Activated naive CD8-positive, alpha-beta T cell treated with anti-CD3 and anti-CD28 coated beads for 36 hours (primary cell): ENCODE measurements around the gene HK2. TPM values are rescaled to one million over a fixed set of nuclear protein-coding genes. Genes with fewer than 3 reads are reported as not detected.
"Not testable (repeated sequence)": the region's sequence is repeated elsewhere in the genome, so short reads cannot be mapped to it uniquely, and the experiment has no call there.

Experiments used
- DNase-seq: peaks from one replicate; pipeline ENCODE4 v3.0.0; 2021
- H3K27ac Mint-ChIP-seq: one replicate; pipeline ENCODE4 v1.8.0; 2022; ENCODE audit warnings: mild to moderate bottlenecking, moderate library complexity, mixed read lengths
- H3K27me3 Mint-ChIP-seq: one replicate; pipeline ENCODE4 v1.8.0; 2022; ENCODE audit warnings: mild to moderate bottlenecking, mixed read lengths
- H3K36me3 Mint-ChIP-seq: one replicate; pipeline ENCODE4 v1.8.0; 2021; ENCODE audit warnings: mild to moderate bottlenecking, mixed read lengths
- H3K4me1 Mint-ChIP-seq: one replicate; pipeline ENCODE4 v1.8.0; 2021; ENCODE audit warnings: mixed read lengths
- H3K4me3 Mint-ChIP-seq: one replicate; pipeline ENCODE4 v1.8.0; 2022; ENCODE audit warnings: mild to moderate bottlenecking, moderate library complexity, mixed read lengths
- H3K9me3 Mint-ChIP-seq: one replicate; pipeline ENCODE4 v1.8.0; 2022; ENCODE audit warnings: mixed read lengths
- total RNA-seq, 2 experiments: library from RNA; stranded (reverse); gene quantifications; one replicate each; pipeline ENCODE4 v1.2.3, GENCODE V29; 2021

The HK2 gene
- total RNA-seq: 100 to 1,000 TPM; 101 to 102 TPM

DNA sequence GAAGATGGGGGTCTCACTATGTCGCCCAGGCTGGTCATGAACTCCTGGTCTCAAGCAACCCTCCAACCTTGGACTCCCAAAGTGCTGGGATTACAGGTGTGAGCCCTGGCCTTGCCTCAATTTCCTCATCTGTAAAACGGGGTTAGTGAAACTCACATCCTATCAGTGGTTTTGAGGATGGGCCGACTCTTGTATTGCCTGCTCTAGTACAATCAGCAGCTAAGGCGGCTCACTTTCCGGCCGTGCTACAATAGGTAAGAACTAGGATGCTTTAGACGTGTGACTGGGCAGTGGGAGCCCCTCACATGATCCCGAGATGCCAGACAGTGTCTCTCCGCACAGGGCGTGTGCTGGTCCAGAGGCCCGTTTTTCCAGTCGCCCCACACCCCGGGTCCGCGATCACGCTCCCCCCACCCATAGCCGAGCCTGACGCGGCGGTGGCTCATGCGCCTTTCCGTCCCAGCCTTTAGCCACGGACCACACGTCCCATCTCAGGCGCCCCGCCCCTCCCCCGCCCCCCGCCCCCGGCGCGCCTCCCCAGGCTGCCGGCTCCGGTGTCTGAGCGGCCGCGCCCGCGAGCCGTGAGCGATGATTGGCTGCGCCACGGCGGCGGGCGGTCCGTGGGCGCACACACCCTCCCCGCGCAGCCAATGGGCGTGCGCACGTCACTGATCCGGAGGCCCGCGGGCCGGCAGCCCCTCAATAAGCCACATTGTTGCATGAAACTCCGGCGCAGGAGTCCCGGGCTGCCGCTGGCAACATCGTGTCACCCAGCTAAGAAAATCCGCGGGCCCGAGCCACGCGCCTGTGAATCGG lies at the start of gene HK2:
Gene HK2, plus strand, starts transcription at position 710 of the 816 bp plus-strand sequence. CDS start 454 bp downstream, outside the sequence.
- peaks cover 47% of the 10 kb centered on the region for H3K4me1 Mint-ChIP-seq
- no peaks in the 10 kb centered on the region for H3K27me3 Mint-ChIP-seq
- peak within 1 kb of the TSS; percentile 97 for H3K27ac Mint-ChIP-seq
- H3K9me3 Mint-ChIP-seq: no peaks in the 10 kb centered on the region
- peak; percentile 93 for DNase-seq
- peak within 1 kb of the TSS; percentile 96 for H3K4me3 Mint-ChIP-seq
- H3K36me3 Mint-ChIP-seq: peaks cover 42% of the 10 kb centered on the region

DNA sequence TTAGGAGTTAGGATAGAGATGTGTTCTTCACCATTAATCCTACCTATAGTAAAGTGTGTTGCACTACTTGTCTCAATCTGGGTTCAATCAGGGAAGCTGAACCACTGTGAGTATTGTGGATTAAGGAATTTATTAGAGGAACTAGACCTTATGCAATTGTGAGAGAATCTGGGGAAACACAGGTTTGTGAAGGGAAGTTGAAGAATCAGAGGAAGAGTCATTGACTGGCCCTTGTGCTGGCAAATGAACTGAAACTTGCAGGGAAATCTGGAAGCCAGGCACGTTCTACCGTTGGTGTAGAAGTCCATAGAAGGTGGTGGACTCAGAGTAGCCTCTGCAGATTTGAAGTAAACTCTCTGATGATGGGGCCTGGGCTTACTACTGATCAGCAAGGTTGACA lies 44.7 kb upstream of the HK2 start:
- Mint-ChIP-seq H3K4me1 (no peaks in the 10 kb centered on the region), H3K27ac (no peak overlapping the region), H3K36me3 (peaks cover 4% of the 10 kb centered on the region), H3K27me3 (no peaks in the 10 kb centered on the region), H3K4me3 (no peak overlapping the region), H3K9me3 (peaks cover 12% of the 10 kb centered on the region)
- no peak for DNase-seq

DNA sequence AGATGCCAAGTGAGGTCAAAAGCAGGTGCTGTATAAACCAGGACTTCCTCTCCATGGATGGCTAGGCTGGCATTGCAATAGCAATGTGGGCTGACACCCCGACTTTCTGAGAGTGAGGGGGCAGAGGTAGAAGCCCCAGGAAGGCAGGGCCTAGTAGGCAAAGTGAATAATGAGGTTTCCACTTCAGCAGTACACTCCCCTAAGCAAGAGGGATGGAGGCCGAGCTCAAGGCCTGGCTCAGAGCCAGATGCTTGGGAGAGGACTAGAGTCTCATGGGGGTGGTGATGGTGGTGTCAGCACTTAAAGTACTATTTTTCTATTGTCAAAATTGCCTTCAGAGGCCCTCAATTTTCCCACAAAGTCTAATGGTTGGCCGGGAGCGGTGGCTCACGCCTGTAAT lies 41.6 kb upstream of the HK2 start:
- H3K4me1 Mint-ChIP-seq: no peaks in the 10 kb centered on the region
- peaks cover 6% of the 10 kb centered on the region for H3K36me3 Mint-ChIP-seq
- no peaks in the 10 kb centered on the region for H3K27me3 Mint-ChIP-seq
- DNase-seq: no peak
- no peak overlapping the region for H3K27ac Mint-ChIP-seq
- no peak overlapping the region for H3K4me3 Mint-ChIP-seq
- H3K9me3 Mint-ChIP-seq: peaks cover 12% of the 10 kb centered on the region

DNA sequence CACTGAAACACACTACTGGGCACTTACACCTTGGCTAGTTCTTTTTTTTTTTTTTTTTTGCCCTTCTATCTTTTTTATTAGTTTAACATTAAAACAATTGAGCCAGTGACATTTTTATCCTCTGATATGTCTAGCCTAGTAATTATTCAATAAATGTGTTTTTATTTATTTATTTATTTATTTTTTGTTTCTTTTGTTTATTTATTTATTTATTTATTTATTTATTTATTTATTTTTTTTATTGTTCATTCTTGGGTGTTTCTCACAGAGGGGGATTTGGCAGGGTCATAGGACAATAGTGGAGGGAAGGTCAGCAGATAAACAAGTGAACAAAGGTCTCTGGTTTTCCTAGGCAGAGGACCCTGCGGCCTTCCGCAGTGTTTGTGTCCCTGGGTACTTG lies 39.0 kb upstream of the HK2 start:
- H3K4me3 Mint-ChIP-seq, DNase-seq, H3K27ac Mint-ChIP-seq, H3K36me3 Mint-ChIP-seq, H3K27me3 Mint-ChIP-seq, H3K4me1 Mint-ChIP-seq, H3K9me3 Mint-ChIP-seq: not testable (repeated sequence)

DNA sequence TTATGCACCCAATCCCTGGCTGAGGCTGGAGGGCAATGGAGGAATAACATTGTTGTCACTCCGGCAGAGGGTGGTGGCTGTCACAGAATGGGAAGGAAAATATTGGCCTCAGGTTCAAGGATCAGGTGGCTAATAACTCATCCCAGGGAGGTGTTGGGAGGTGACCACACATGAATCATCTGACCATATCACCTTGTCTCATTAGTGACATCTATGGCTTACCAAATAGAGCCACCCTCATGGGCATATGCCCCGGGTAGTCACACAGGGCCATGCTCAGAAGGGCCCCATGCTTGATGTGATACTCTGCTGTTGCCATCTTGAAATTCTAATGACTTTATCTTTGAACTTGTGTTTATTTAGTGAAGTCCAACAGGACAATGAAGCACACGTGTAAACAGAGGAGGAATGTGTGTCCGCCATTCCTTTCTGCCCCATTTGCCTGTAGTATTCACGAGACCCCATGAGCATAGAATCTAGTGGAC lies 27.5 kb upstream of the HK2 start:
- no peaks in the 10 kb centered on the region for H3K9me3 Mint-ChIP-seq
- H3K4me3 Mint-ChIP-seq: no peak overlapping the region
- H3K27ac Mint-ChIP-seq: no peak overlapping the region
- no peak for DNase-seq
- H3K36me3 Mint-ChIP-seq: no peaks in the 10 kb centered on the region
- H3K4me1 Mint-ChIP-seq: no peaks in the 10 kb centered on the region
- H3K27me3 Mint-ChIP-seq: no peaks in the 10 kb centered on the region

DNA sequence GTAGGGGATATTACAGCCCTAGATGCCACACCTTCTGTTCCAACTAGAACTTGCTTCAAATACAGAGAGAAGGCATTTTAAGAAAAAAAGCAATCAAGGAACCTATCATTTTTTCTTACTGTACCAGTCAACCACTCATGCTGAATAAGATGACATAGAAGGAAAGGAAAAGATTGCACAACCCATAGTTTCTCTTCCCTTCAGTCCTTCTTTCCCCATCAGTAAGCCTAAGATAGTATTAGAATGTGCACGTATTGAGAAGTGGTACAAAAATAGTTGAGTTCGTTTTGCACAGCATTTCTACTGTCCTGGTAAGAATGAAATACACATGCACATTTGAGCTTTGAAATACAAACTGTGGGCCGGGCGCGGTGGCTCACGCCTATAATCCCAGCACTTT lies 27.0 kb upstream of the HK2 start:
- Mint-ChIP-seq H3K9me3 (no peaks in the 10 kb centered on the region), H3K36me3 (no peaks in the 10 kb centered on the region), H3K27me3 (no peaks in the 10 kb centered on the region), H3K4me3 (no peak overlapping the region), H3K4me1 (no peaks in the 10 kb centered on the region), H3K27ac (no peak overlapping the region)
- DNase-seq: no peak

DNA sequence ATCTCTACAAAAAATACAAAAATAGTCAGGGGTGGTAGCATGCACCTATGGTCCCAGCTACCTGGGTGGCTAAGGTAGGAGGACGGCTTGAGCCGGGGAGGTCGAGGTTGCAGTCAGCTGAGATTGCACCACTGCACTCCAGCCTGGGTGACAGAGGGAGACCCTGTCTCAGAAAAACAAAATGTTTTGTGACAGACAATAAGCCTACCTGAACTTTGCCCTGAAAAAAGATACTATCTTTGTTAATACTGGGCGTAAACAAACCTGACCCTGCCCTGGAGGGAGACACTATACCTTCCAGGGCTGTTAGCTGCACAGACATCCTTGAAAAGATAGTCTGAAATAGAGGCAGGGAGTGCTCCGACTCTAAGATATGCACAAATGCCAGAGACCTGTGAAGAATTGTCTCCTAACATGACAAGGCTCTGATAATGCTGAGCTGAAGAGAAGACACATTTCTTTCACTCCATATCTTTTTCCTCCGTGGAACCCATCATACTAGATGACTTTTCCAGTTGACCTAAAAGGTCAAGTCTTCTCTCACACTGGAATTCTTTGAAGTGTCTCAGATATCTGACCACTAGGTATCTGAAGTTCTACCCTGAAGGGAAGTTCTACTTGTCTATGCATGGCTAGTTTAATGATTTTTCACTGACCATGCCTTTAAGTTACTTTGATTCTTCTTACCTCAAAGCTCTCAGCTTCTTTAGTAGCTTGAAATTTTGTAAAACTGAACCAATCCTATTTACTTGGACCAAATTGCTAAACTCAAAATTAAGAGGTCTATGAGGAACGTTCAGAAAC lies 20.9 kb upstream of the HK2 start:
- no peak overlapping the region for H3K27ac Mint-ChIP-seq
- no peak for DNase-seq
- peaks cover 3% of the 10 kb centered on the region for H3K4me1 Mint-ChIP-seq
- no peaks in the 10 kb centered on the region for H3K9me3 Mint-ChIP-seq
- no peaks in the 10 kb centered on the region for H3K27me3 Mint-ChIP-seq
- H3K36me3 Mint-ChIP-seq: no peaks in the 10 kb centered on the region
- H3K4me3 Mint-ChIP-seq: no peak overlapping the region

DNA sequence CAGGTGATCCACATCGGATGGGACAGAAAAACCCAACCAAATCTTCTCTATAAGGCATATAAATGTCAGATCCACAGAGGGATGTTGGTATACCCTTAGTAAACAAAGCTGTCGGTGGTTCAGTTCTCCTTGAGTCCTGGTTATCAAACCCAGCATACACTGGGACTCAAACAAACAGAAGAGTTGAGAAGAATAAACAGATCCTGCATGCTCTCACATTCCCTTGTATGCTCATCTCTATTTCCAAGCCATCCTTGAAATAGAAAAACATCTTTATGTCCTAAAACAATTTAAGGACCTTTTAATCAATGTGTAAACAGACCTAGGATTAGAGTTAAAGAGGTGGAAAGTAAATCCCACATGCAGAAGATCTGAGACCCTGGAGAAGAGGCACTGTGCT lies 19.8 kb upstream of the HK2 start:
- H3K27ac Mint-ChIP-seq: no peak overlapping the region
- DNase-seq: no peak

DNA sequence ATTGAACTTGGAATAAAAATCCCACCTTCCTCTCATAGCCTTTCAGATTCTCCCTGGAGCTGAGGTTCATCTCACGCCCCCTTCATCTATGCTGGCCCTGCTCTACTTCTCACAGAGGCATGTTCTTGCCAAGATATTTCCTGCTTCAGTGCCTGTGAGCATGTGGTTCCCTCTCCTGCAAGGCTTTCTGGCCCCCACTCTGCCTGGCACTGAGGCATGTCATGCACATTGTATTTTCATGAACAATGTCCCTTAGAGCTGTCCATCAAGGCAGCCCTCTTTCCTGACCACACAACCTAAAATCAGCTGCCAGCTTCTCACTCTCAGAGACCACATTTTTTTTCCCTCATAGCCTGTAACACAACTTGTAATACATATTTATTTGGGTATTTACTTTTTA lies 18.0 kb upstream of the HK2 start:
- Mint-ChIP-seq H3K36me3 (no peaks in the 10 kb centered on the region), H3K27ac (no peak overlapping the region), H3K27me3 (no peaks in the 10 kb centered on the region), H3K4me1 (peaks cover 3% of the 10 kb centered on the region), H3K9me3 (no peaks in the 10 kb centered on the region), H3K4me3 (no peak overlapping the region)
- no peak for DNase-seq

More for the DNA sequence above, 19.8 kb upstream of the HK2 start:
- Mint-ChIP-seq H3K36me3 (no peaks in the 10 kb centered on the region), H3K4me1 (peaks cover 3% of the 10 kb centered on the region), H3K4me3 (no peak overlapping the region), H3K9me3 (no peaks in the 10 kb centered on the region), H3K27me3 (no peaks in the 10 kb centered on the region)

DNA sequence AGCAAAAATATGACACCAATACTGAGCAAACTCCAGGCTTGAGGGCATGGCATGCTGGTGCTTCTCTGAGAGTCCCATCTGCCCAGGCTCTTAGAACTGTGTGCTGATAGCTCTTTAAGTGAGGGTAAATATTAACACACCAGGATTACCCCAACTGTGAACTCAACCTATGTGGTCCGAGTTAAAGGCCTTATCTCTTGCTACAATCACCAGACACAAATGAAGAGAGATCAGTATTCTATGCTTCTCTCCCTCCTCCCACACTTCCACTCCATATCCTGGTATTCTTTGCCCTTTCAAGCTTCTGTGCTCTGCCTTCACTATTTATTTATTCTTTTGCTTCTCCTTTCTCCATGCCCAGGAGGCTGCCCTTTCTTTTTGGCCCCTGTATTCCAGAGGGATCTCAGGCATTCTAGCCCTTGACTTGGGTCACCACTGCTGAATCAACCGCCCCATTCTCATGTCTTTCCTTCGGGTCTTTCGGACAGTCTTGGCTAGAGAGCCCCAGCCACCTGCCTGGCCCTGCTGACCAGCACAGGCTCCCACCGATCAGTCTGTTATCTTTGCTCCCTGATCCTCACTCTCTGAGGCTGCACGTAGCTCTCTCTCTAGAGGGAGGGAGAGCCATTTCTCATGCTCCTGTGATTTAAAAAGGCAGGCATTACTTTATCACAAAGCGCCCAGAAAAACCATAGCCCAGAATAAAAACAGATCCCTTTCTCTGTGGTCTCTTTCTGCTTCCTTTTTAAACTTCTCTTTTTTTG lies 17.2 kb upstream of the HK2 start:
- peaks cover 3% of the 10 kb centered on the region for H3K4me1 Mint-ChIP-seq
- H3K27ac Mint-ChIP-seq: no peak overlapping the region
- no peaks in the 10 kb centered on the region for H3K36me3 Mint-ChIP-seq

DNA sequence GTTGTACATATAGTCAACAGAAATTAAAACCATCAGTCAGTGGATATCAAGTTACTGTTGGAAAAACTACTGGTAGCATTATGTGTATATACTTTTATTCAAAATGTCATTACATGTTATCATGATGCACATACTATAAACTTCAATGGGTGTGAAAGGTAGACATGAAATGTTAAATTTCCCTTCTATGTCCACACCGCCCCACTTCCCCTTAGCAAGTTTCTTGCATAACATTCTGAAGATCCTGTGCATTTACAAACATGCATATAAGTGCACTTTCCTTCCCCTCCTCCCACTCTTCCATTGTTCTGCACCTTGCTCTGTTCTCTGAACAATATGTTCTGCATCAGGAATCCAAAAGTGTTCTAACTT lies 16.6 kb upstream of the HK2 start:
- H3K9me3 Mint-ChIP-seq: no peaks in the 10 kb centered on the region
- no peaks in the 10 kb centered on the region for H3K27me3 Mint-ChIP-seq
- H3K4me3 Mint-ChIP-seq: no peak overlapping the region
- H3K4me1 Mint-ChIP-seq: peaks cover 3% of the 10 kb centered on the region
- no peak overlapping the region for H3K27ac Mint-ChIP-seq
- no peak for DNase-seq
- H3K36me3 Mint-ChIP-seq: no peaks in the 10 kb centered on the region

More for the DNA sequence above, 17.2 kb upstream of the HK2 start:
- no peaks in the 10 kb centered on the region for H3K9me3 Mint-ChIP-seq
- DNase-seq: no peak
- no peaks in the 10 kb centered on the region for H3K27me3 Mint-ChIP-seq
- no peak overlapping the region for H3K4me3 Mint-ChIP-seq

DNA sequence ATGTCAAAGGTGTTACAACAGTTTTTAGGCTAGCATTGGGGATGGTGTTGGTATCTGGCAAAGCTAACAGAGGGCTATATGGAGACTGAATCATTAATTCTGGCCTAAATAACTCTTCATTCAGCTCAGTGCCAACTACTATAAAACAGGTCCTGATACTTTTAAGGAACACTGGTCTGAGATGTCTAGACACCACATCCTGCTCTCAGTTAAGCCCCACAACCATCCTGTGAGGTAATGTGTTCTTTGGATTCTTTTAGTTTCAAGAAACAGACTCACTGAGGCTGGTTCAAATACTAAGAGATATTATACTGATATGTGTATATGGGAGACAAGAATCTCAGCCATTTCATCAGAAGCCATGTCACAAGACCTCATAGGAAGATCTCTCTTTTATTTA lies 14.2 kb upstream of the HK2 start:
- Mint-ChIP-seq H3K4me3 (no peak overlapping the region), H3K27me3 (no peaks in the 10 kb centered on the region), H3K9me3 (no peaks in the 10 kb centered on the region), H3K27ac (no peak overlapping the region), H3K36me3 (no peaks in the 10 kb centered on the region), H3K4me1 (peaks cover 3% of the 10 kb centered on the region)
- no peak for DNase-seq

DNA sequence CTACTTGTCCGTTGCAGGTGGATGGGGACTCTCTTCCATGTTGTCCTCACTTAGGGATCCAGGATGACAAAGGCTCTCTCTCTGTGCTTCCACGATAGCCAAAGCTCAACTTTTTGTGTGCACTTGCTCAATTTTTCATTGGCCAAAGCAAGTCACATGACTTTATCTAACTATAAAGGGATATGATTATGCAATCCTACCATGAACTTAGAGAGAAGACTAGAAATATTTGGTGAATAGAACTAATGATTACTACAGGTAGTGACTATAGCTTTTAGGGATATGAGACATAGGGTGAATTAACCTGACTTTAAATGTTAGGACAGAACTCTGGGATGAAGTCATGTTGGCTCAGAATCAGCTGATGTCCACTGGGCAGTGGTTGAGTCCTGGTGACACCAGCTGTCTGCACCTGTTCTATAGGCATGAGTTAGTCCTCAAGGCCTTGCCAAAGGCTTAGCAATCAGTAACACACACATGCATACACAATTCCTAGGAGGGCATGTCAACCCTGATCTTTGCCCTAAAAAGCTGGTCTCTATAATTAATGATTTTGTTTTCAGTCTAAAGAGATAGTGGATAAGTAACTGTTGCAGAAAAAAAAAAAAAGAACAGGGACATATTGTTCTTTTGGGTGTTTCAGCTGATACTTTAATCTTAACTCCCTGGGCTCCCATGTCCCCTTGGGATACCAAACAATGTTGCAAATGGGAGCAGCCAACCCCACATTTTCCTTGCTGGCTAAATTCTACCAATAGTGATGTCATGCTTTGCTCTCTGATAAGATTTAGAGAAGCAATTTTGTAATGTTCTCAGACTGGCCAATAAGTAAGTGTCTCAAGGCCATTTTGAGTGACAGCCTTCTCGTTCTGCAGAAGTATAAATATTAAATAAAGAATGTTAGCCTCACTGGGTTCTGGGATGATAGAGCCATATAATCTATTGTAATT lies 12.5 kb upstream of the HK2 start:
- Mint-ChIP-seq H3K4me3 (no peak overlapping the region), H3K27me3 (no peaks in the 10 kb centered on the region), H3K4me1 (peaks cover 3% of the 10 kb centered on the region), H3K36me3 (no peaks in the 10 kb centered on the region), H3K9me3 (no peaks in the 10 kb centered on the region), H3K27ac (no peak overlapping the region)
- no peak for DNase-seq
